SK-N-SH treated with all-trans-retinoic acid at 6 μM for 48 hours (cell line): ENCODE measurements around the gene DTNB.

Experiments used
- ATAC-seq: fragments of 200-7000 bp; cut with Tn5 transposase; 3 replicates; pipeline ENCODE4 v1.9.1; 2020; ENCODE audit warnings: mild to moderate bottlenecking, moderate library complexity
- ARNTL ChIP-seq: fragments of 450-650 bp; formaldehyde crosslinking; IDR thresholded peaks from 2 replicates; pipeline ENCODE4 v1.5.0; 2020; ENCODE audit warnings: low read depth, mild to moderate bottlenecking, moderate library complexity, borderline replicate concordance
- BACH2 ChIP-seq: fragments of 250-450 bp; sonication (Bioruptor Pico); IDR thresholded peaks from 2 replicates; pipeline ENCODE4 v1.9.0; 2021; ENCODE audit warnings: mild to moderate bottlenecking, borderline replicate concordance
- CSDC2 ChIP-seq: fragments of 250-450 bp; sonication (Bioruptor Pico); IDR thresholded peaks from 2 replicates; pipeline ENCODE4 v1.5.0; 2020; ENCODE audit warnings: mild to moderate bottlenecking, moderate library complexity
- ESRRG ChIP-seq: fragments of 250-450 bp; sonication (Bioruptor Pico); IDR thresholded peaks from 2 replicates; pipeline ENCODE4 v1.6.1; 2021; ENCODE audit warnings: mild to moderate bottlenecking
- OSR1 ChIP-seq: fragments of 250-450 bp; sonication (Bioruptor Pico); IDR thresholded peaks from 2 replicates; pipeline ENCODE4 v1.8.0; 2022; ENCODE audit warnings: moderate library complexity, mild to moderate bottlenecking, inconsistent platforms
- RARB ChIP-seq: fragments of 250-450 bp; sonication (Bioruptor Pico); IDR thresholded peaks from 2 replicates; pipeline ENCODE4 v1.8.0; 2021; ENCODE audit warnings: mild to moderate bottlenecking, moderate library complexity
- TCF4 ChIP-seq: fragments of 250-450 bp; sonication (Bioruptor Pico); IDR thresholded peaks from 2 replicates; pipeline ENCODE4 v1.8.0; 2021; ENCODE audit warnings: mild to moderate bottlenecking, moderate library complexity, borderline replicate concordance
- TOX ChIP-seq: fragments of 250-450 bp; sonication (Bioruptor Pico); IDR thresholded peaks from 2 replicates; pipeline ENCODE4 v1.8.0; 2021; ENCODE audit warnings: mild to moderate bottlenecking, moderate library complexity, borderline replicate concordance
- ZC3H10 ChIP-seq: fragments of 250-450 bp; sonication (Bioruptor Pico); IDR thresholded peaks from 2 replicates; pipeline ENCODE4 v1.5.1; 2021; ENCODE audit warnings: mild to moderate bottlenecking, moderate library complexity
- ZFP3 ChIP-seq: fragments of 250-450 bp; sonication (Bioruptor Pico); IDR thresholded peaks from 2 replicates; pipeline ENCODE4 v1.5.0; 2020; ENCODE audit warnings: mild to moderate bottlenecking, moderate library complexity
- ZNF70 ChIP-seq: fragments of 450-650 bp; formaldehyde crosslinking; IDR thresholded peaks from 2 replicates; pipeline ENCODE4 v1.5.0; 2020; ENCODE audit warnings: mild to moderate bottlenecking, moderate library complexity
- ZNF8 ChIP-seq: fragments of 450-650 bp; formaldehyde crosslinking; IDR thresholded peaks from 2 replicates; pipeline ENCODE4 v1.5.0; 2020; ENCODE audit warnings: mild to moderate bottlenecking, moderate library complexity
- TF ChIP-seq, protein P1 (sequence below): fragments of 250-450 bp; sonication (Bioruptor Pico); IDR thresholded peaks from 2 replicates; pipeline ENCODE4 v1.5.1; 2021; ENCODE audit warnings: mild to moderate bottlenecking, moderate library complexity
- TF ChIP-seq, protein P2 (sequence below): fragments of 250-450 bp; sonication (Bioruptor Pico); IDR thresholded peaks from 2 replicates; pipeline ENCODE4 v1.5.0; 2020; ENCODE audit warnings: mild to moderate bottlenecking, moderate library complexity
- TF ChIP-seq, protein P3 (sequence below): fragments of 250-450 bp; sonication (Bioruptor Pico); IDR thresholded peaks from 2 replicates; pipeline ENCODE4 v1.5.1; 2020; ENCODE audit warnings: low read depth, mild to moderate bottlenecking, moderate library complexity
- TF ChIP-seq, protein P4 (sequence below): fragments of 250-450 bp; sonication (Bioruptor Pico); IDR thresholded peaks from 2 replicates; pipeline ENCODE4 v1.8.0; 2021; ENCODE audit warnings: low read depth, mild to moderate bottlenecking, moderate library complexity, borderline replicate concordance

DTNB gene

DNA sequence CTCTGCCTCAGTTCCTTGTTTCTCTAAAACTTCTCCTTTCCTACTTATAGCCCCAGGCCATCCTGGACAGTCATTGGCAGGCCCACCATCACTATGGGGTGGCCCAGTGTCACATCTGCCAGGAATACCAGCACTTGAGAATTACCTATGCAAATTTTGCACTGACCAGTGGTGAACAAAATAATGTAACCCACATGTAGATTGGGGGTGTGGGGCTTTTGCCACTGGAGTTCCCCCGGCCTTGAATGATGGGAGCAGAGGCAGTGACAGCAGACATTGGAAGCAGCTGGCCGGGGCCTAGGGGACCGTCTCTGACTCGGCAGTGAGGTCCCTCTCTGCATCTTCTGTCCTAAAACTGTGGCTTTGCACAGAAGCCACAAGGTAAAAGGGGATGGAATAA lies 306.7 kb downstream of the DTNB start:
- TF ChIP-seq BACH2 (CRISPR knock-in tag) = no peak
- no peak for ATAC-seq

DNA sequence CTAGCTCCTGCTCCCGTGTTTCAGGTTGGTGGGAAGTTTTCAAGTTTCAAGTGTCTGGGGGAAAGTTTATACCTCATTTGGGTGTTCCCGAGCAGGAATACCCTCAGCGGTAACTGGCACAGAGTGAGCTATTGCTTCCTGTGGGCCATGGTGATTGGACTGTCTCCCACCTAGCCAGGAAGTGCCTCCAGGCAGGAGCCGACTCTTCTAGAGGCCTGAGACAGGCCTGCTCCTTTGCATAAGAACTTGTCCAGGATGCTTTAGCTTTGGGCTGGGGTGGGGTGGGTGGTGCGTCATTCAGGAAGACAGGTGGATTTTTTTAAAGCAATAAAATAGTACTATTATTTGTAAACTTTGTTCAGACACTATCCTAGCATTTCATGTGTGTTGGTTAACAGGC lies 308.1 kb downstream of the DTNB start:
- no peak for ATAC-seq
- TF ChIP-seq RARB (CRISPR knock-in tag) (no peak), ZNF70 (CRISPR knock-in tag) (no peak)
- TF ChIP-seq, protein P1, sequence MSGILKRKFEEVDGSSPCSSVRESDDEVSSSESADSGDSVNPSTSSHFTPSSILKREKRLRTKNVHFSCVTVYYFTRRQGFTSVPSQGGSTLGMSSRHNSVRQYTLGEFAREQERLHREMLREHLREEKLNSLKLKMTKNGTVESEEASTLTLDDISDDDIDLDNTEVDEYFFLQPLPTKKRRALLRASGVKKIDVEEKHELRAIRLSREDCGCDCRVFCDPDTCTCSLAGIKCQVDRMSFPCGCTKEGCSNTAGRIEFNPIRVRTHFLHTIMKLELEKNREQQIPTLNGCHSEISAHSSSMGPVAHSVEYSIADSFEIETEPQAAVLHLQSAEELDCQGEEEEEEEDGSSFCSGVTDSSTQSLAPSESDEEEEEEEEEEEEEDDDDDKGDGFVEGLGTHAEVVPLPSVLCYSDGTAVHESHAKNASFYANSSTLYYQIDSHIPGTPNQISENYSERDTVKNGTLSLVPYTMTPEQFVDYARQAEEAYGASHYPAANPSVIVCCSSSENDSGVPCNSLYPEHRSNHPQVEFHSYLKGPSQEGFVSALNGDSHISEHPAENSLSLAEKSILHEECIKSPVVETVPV = no peak

DNA sequence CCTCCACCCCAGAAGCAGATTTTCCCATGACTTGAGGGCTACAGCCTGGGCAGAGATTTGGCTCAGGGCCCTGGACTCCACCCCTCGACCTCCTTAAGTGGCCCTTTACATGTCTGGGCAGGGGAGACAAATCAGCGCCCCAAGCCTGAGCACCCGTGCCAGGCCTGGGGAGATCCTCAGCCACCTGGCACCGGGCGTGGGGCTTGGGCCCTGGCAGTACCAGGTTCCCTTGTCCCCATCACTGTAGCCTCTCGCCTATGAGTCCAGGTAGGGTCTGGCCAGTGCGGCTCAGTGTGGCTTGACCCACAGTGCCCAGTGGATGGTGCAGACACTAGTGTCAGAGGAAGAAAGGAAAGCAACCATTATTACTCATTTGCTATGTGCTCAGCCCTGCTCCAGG lies 309.6 kb downstream of the DTNB start:
- TF ChIP-seq ZNF8 (CRISPR knock-in tag) (no peak), ESRRG (no peak), ZFP3 (no peak), ZC3H10 (CRISPR knock-in tag) (no peak), TCF4 (CRISPR knock-in tag) (no peak), ZNF70 (CRISPR knock-in tag) (no peak), CSDC2 (CRISPR knock-in tag) (no peak), BACH2 (CRISPR knock-in tag) (no peak), TOX (CRISPR knock-in tag) (no peak), OSR1 (CRISPR knock-in tag) (no peak), ARNTL (CRISPR knock-in tag) (no peak)
- TF ChIP-seq, protein P2, sequence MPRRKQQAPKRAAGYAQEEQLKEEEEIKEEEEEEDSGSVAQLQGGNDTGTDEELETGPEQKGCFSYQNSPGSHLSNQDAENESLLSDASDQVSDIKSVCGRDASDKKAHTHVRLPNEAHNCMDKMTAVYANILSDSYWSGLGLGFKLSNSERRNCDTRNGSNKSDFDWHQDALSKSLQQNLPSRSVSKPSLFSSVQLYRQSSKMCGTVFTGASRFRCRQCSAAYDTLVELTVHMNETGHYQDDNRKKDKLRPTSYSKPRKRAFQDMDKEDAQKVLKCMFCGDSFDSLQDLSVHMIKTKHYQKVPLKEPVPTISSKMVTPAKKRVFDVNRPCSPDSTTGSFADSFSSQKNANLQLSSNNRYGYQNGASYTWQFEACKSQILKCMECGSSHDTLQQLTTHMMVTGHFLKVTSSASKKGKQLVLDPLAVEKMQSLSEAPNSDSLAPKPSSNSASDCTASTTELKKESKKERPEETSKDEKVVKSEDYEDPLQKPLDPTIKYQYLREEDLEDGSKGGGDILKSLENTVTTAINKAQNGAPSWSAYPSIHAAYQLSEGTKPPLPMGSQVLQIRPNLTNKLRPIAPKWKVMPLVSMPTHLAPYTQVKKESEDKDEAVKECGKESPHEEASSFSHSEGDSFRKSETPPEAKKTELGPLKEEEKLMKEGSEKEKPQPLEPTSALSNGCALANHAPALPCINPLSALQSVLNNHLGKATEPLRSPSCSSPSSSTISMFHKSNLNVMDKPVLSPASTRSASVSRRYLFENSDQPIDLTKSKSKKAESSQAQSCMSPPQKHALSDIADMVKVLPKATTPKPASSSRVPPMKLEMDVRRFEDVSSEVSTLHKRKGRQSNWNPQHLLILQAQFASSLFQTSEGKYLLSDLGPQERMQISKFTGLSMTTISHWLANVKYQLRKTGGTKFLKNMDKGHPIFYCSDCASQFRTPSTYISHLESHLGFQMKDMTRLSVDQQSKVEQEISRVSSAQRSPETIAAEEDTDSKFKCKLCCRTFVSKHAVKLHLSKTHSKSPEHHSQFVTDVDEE (CRISPR knock-in tag) = no peak
- TF ChIP-seq, protein P3, sequence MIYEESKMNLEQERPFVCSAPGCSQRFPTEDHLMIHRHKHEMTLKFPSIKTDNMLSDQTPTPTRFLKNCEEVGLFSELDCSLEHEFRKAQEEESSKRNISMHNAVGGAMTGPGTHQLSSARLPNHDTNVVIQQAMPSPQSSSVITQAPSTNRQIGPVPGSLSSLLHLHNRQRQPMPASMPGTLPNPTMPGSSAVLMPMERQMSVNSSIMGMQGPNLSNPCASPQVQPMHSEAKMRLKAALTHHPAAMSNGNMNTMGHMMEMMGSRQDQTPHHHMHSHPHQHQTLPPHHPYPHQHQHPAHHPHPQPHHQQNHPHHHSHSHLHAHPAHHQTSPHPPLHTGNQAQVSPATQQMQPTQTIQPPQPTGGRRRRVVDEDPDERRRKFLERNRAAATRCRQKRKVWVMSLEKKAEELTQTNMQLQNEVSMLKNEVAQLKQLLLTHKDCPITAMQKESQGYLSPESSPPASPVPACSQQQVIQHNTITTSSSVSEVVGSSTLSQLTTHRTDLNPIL (CRISPR knock-in tag) = no peak
- TF ChIP-seq, protein P4, sequence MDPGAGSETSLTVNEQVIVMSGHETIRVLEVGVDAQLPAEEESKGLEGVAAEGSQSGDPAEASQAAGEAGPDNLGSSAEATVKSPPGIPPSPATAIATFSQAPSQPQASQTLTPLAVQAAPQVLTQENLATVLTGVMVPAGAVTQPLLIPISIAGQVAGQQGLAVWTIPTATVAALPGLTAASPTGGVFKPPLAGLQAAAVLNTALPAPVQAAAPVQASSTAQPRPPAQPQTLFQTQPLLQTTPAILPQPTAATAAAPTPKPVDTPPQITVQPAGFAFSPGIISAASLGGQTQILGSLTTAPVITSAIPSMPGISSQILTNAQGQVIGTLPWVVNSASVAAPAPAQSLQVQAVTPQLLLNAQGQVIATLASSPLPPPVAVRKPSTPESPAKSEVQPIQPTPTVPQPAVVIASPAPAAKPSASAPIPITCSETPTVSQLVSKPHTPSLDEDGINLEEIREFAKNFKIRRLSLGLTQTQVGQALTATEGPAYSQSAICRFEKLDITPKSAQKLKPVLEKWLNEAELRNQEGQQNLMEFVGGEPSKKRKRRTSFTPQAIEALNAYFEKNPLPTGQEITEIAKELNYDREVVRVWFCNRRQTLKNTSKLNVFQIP = no peak
- TF ChIP-seq, protein P1 = no peak
- ATAC-seq = no peak

DNA sequence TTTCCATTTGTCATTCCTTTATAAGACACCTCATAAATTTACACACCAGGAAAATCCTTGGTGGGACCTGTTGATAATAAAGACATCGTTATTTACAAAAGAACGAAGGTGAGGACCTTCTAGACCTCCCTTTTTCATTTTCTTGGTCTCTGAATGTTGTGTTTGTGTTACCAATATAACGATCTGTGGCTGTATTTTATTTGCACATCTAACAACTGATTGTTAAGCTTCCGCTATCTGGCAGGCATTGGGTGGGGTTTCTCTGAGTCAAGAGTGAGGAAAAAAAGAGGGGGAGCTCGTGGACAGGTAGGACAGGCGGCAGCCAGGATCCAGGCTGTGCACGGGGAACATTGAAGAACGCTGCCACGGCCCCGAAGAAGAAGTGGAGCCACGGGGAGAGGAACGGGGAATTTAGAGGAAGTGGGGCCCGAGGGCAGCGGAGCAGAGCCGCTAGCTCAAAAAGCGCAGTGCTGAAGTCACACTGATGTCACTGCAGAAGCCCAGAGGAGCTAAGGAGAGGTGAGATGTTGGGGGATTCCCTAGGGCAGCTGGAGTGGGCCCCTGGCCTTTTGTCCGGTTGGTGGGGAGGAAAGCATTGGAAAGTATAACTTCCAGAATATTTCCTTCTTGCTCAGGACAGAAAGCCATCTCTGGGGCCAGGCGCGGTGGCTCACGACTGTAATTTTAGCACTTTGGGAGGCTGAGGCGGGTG lies 310.8 kb downstream of the DTNB start:
- TF ChIP-seq BACH2 (CRISPR knock-in tag) = no peak
- no peak for TF ChIP-seq RARB (CRISPR knock-in tag)

DNA sequence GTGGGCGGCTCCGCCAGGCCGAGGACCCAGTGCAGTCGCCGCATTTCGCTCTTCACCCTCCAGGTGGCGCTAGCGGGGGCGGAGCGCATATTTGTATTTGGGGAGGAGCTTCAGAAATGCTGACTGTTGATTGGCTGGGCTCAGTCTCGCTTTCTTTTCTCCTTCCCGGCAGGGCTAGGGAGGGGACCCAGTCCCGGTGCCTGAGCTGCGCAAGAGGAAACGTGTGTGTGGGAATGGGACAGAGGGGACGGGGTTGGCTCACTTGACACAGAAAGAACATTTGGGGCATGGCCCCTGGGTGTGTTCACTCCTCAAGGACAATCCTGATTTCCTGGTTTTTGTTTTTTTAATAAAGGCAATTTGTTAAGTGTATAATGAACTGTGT lies 311.3 kb downstream of the DTNB start:
- TF ChIP-seq TCF4 (CRISPR knock-in tag) (no peak), ESRRG (no peak), CSDC2 (CRISPR knock-in tag) (0 out of 2 replicates have a peak, but pooled peaks have one; percentile 51), RARB (CRISPR knock-in tag) (no peak)
- TF ChIP-seq, protein P2 (CRISPR knock-in tag) = 0 out of 2 replicates have a peak, but pooled peaks have one; percentile 24
- TF ChIP-seq, protein P3 (CRISPR knock-in tag) = no peak
- ATAC-seq = peak; percentile 99

More for the DNA sequence above, 310.8 kb downstream of the DTNB start:
- ATAC-seq = no peak
